ENCODE results near the gene PUS1. TPM values are rescaled to one million over a fixed set of nuclear protein-coding genes. Genes with fewer than 3 reads are reported as not detected.

PUS1 gene
- total and polyA plus RNA-seq, 2 of the 8 experiments (the other 6 are each of a cell fraction or from before 2014, with no cell fraction given) = 48.1 to 81.2 TPM

DNA sequence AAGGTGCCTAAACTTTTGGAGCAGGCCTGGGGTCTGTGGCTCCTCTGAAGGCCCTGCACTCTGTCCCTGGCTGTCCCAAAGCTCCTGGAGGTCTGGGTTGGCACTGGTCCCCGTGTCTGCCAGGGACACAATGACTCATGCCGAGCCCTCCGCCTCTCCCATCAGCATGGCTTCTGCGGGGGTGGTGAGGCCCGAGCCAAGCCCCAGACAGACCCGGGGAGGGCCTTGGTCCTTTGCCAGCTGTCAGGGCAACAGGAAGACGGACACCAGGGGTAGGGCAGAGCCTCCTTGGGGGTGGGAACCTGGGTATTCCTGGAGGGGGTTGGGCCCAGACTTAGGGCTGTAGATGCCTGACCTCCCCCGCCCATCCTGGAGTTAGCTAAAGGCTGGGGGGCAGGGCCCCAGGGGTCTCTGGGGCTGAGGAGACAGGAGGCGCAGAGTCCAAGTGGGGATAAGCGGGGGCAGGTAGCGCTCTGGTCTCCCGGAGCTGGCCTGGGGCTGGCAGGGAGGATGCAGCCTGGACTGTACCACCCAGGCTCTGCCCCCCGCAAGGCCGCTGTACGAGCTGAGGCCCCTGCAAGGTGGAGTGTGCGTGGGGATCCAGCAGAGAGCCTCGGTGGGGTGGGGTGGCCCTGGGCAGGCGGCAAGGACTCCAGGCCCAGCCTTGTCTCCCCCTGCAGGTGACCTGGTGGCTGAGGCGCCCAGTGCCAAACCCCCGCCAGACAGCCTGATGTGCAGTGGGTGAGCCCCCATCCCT is 16.4 kb upstream of the PUS1 start:
- CTCF ChIA-PET (ENCODE audit: partially characterized antibody) = interaction anchor here (0.8 to 1.7 kb wide), 4 partner anchors 10 to 16 kb away, joined by 3 to 6 read pairs (median 4); no protein-coding TSS in a partner anchor

More for the DNA sequence above, 16.4 kb upstream of the PUS1 start:
- 85% methylated on average over 15 of the region's 20 CpGs; no CpG with 5 or more reads in 1 of the 2 experiments for WGBS, 2 experiments (ENCODE audit: extremely low coverage in 1 of 2, insufficient coverage in 1 of 2, insufficient read length in 1 of 2, insufficient replicate concordance in 2 of 2, low coverage in 1 of 2, low lambda C conversion rate in 2 of 2, missing lambda C conversion rate in 1 of 2)
- Histone ChIP-seq H3K9me3 (ENCODE audit: insufficient read depth in 2 of 2, low read depth in 1 of 2, low read length in 1 of 2) (no peaks in the 10 kb centered on the region), H3K4me3 (ENCODE audit: extremely low read depth in 1 of 4, insufficient read depth in 2 of 4, low read depth in 3 of 4, low read length in 4 of 4) (no peak overlapping the region), H3K36me3 (ENCODE audit: control insufficient read depth in 2 of 4, insufficient read depth in 4 of 4, low read length in 3 of 4) (peaks cover 8 to 74% (median 38%) of the 10 kb centered on the region in 4 experiments), H2BK5ac (ENCODE audit: low read depth, low read length) (no peak overlapping the region), H2BK120ac (replicated peaks; ENCODE audit: low read depth, low read length) (no peak overlapping the region), H3K79me1 (ENCODE audit: low read depth, low read length) (no peaks in the 10 kb centered on the region), H3K14ac (ENCODE audit: insufficient read length) (no peak overlapping the region), H3K27ac (ENCODE audit: low read depth, low read length) (no peak overlapping the region), H2AFZ (ENCODE audit: low read length) (no peak overlapping the region), H3K4ac (replicated peaks; ENCODE audit: insufficient read length, low read depth, low read length) (no peak overlapping the region), H3K23ac (ENCODE audit: insufficient read length) (no peak overlapping the region), H3K27me3 (replicated peaks in 1 of 4; ENCODE audit: control insufficient read depth in 3 of 4, extremely low read depth in 1 of 4, insufficient read depth in 3 of 4, low read length in 3 of 4) (no peaks in the 10 kb centered on the region), H4K8ac (ENCODE audit: extremely low read depth, insufficient read depth, low read length) (no peak overlapping the region), H3K4me2 (ENCODE audit: insufficient read depth in 1 of 2, low read depth in 2 of 2, low read length in 2 of 2) (no peak overlapping the region), H2BK20ac (ENCODE audit: low read length) (no peak overlapping the region), H4K20me1 (replicated peaks in 1 of 2; ENCODE audit: control insufficient read depth in 1 of 2, insufficient read depth in 2 of 2, low read length in 2 of 2) (peaks cover 3 to 9% of the 10 kb centered on the region in 2 experiments), H3K56ac (replicated peaks; ENCODE audit: insufficient read length, low read depth, low read length) (no peak overlapping the region), H3K9ac (replicated peaks in 1 of 4; ENCODE audit: extremely low read depth in 1 of 4, low read depth in 3 of 4, low read length in 3 of 4) (no peak overlapping the region), H2AK5ac (ENCODE audit: low read depth, low read length) (no peak overlapping the region), H3K23me2 (ENCODE audit: low read depth, low read length) (no peaks in the 10 kb centered on the region), H2BK12ac (ENCODE audit: low read depth, low read length) (no peak overlapping the region), H3K79me2 (ENCODE audit: control insufficient read depth in 1 of 2, insufficient read depth in 2 of 2, low read length in 2 of 2) (no peaks in the 10 kb centered on the region), H3K4me1 (replicated peaks in 1 of 4; ENCODE audit: control insufficient read depth in 3 of 4, insufficient read depth in 4 of 4, low read length in 3 of 4) (no peaks in the 10 kb centered on the region), H3K18ac (ENCODE audit: extremely low read depth, low read length) (no peak overlapping the region), H4K5ac (ENCODE audit: insufficient read length, low read depth, low read length) (no peak overlapping the region), H2BK15ac (ENCODE audit: low read length) (no peak overlapping the region), H4K91ac (replicated peaks; ENCODE audit: insufficient read length, low read length) (no peak overlapping the region)
- TF ChIP-seq, protein P1, sequence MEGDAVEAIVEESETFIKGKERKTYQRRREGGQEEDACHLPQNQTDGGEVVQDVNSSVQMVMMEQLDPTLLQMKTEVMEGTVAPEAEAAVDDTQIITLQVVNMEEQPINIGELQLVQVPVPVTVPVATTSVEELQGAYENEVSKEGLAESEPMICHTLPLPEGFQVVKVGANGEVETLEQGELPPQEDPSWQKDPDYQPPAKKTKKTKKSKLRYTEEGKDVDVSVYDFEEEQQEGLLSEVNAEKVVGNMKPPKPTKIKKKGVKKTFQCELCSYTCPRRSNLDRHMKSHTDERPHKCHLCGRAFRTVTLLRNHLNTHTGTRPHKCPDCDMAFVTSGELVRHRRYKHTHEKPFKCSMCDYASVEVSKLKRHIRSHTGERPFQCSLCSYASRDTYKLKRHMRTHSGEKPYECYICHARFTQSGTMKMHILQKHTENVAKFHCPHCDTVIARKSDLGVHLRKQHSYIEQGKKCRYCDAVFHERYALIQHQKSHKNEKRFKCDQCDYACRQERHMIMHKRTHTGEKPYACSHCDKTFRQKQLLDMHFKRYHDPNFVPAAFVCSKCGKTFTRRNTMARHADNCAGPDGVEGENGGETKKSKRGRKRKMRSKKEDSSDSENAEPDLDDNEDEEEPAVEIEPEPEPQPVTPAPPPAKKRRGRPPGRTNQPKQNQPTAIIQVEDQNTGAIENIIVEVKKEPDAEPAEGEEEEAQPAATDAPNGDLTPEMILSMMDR (IDR thresholded peaks at IDR 0.05; ENCODE audit: control extremely low read depth in 1 of 3, insufficient read depth in 1 of 3, low read depth in 1 of 3, low read length in 3 of 3) = peak in 2 of 3 experiments; percentile 15 to 38; a peak in 3 of 4 replicates
- TF ChIP-seq RFX5 (IDR thresholded peaks at IDR 0.05; ENCODE audit: borderline replicate concordance, low read depth, low read length) (no peak), SIX5 (IDR thresholded peaks at IDR 0.05; ENCODE audit: low read depth, low read length) (no peak), RAD21 (IDR thresholded peaks at IDR 0.05 in 1 of 2, conservative IDR thresholded peaks at IDR 0.05 in 1 of 2; ENCODE audit: low read depth in 2 of 2, low read length in 2 of 2) (peak; percentile 19 to 48; a peak in 3 of 4 replicates)
- TF ChIP-seq, protein P2, sequence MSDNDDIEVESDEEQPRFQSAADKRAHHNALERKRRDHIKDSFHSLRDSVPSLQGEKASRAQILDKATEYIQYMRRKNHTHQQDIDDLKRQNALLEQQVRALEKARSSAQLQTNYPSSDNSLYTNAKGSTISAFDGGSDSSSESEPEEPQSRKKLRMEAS (IDR thresholded peaks at IDR 0.05) = no peak
- POLR2A ChIA-PET (ENCODE audit: partially characterized antibody) = interaction anchor here (0.7 to 2.2 kb wide), 2 partner anchors 14 to 1042 kb away, joined by 3 to 6 read pairs; no protein-coding TSS in a partner anchor
- FAIRE-seq (no peak), DNase-seq (ENCODE audit: low read depth in 1 of 2, low spot score in 2 of 2) (no peak)
